Hypothalamus (tissue), 51 donors: ENCODE data around the gene KSR1.
A peak's percentile ranks its signal among the peaks of the same experiment; 100 is the strongest.
"Not testable (repeated sequence)": the region's sequence is repeated elsewhere in the genome, so short reads cannot be mapped to it uniquely, and the experiment has no call there.

Source experiments
- DNase-seq, 51 donors: peaks; one replicate each; lab custom pipeline; 2025; lab: John Stamatoyannopoulos, UW

KSR1 gene

GRCh38 chr17:27489045-27489715, 32.9 kb downstream of the KSR1 start:
- DNase-seq, result peak in 13 of 51 donors; percentile 11 to 44 (median 27)

- no peak for DNase-seq
Measured at GRCh38 chr17:27490391-27490790, 34.1 kb downstream of the KSR1 start.

GRCh38 chr17:27491713-27492190, 35.5 kb downstream of the KSR1 start:
- peak in 1 of 51 donors; percentile 19 for DNase-seq

GRCh38 chr17:27492470-27492869, 36.2 kb downstream of the KSR1 start:
- no peak for DNase-seq

GRCh38 chr17:27493088-27493487, 36.8 kb downstream of the KSR1 start:
- DNase-seq, result no peak

DNA sequence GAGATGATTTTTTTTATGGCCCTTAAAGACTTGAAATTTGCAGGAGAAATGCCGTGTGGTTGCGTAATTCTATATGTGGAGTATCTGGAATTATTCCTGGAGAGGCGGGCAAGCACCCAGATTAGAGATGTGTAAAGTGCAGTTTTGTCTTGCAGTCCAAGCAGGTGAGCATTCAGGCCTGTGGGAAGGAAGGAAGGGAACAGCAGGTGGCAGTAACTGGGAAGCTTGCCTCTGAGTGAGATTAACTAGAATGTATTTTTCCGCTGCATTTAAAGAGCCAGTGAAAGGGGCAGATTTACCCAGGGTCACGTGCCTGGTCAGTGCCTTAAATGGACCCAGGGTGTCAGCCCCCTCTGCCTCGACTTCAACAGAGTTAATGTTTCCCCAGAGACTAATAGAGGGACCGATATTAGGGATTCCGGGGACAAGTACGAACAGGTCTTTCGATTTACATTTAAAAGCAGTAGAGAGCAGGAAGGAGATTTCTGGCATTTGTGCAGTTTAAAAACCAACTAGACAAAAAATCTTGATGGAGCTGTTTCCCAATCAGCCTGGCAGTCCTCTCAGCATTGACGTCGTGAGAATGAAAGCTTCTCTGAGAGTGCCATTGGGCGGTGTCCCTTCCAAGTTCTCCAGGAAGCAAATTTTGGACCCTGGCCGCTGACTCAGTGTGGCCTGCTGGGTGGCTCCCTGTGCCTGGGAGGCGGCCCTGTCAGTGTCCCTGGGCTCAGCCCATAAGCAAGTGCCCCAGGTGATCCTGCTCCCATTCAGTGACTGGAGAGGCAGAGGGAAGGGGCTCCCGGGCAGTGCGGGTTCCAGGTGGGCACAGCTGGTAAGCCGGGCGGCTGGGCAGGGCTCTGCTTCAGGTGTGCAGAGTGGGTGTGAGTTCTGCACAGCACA, 38.2 kb downstream of the KSR1 start:
- peak in 29 of 51 donors; percentile 25 to 73 (median 42) for DNase-seq

DNA sequence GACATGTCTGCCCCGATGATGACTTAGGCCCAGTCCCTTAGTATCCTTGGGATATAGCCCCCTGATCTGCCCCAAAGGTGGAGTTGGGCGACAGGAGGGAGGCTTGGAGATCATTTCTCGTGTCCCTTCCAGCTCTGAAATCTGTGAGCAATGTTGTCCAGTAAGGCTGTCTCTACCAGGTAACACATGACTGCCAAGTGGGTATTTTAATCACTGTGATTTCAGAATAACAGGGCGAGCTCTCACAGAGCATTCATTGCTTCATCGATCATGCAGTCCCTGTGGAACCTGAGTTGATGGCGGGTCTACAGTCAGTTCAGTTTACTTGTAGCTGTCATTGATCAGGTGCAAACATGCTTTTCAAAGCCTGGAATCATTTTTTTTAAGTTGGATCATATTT, 39.2 kb downstream of the KSR1 start:
- DNase-seq, result no peak

DNA sequence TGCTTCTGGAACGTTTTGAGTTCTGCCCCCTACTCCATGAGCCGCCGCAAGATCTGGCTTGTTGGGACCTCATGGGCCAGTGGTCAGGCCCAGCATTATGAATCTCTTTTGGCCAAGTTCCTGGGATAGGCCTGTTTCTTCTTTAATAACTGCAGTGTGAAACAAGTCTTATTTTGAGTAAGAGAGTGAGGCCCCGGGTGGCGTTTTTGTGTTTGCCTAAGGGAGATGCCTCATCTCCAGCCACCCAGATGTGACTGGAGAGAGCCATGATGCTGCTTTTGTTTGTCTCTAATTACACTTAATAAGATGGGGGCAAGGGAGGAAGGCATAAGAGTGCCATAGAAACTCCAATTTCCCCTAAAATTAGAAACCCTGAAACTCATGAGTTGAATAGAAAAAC, 39.8 kb downstream of the KSR1 start:
- peak in 1 of 51 donors; percentile 14 for DNase-seq

- no peak for DNase-seq
Measured at GRCh38 chr17:27496437-27496943, 40.2 kb downstream of the KSR1 start.

- DNase-seq, result no peak
Measured at GRCh38 chr17:27496971-27497370, 40.7 kb downstream of the KSR1 start.

- no peak for DNase-seq
Measured at GRCh38 chr17:27497696-27498095, 41.4 kb downstream of the KSR1 start.

DNA sequence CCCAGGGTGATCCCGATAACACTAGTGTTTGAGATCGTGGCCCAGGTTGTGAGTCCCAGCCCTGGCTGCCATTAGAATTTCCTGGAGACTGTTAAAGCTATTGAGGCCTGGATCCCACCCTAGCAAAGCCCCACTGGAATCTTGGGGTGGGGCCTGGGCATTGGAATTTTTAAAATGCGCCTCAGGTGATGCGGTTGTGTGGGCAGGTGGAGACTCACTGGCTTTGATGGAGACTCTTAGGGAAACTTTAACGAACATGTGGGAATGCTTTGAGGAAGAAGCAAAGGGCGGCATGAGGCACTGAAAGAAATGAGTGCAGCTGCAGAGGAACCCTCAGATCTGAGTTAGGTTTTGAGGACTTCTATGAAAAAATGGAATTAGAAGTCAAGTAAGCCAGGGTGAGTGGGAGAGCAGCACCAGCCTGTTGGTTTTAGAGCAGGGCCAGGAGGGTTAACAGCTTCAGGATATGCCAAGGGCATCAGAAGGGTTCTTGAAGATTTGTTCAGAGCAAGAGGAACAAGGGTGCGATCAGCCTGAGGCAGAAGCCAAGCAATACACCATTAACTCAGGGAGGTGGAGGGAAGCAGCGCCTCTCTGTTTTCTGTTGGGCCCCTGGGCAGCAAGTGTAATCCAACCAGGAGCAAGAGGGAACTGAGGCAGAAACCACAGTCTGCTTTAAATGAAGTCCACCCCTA, 42.5 kb downstream of the KSR1 start:
- no peak for DNase-seq

DNA sequence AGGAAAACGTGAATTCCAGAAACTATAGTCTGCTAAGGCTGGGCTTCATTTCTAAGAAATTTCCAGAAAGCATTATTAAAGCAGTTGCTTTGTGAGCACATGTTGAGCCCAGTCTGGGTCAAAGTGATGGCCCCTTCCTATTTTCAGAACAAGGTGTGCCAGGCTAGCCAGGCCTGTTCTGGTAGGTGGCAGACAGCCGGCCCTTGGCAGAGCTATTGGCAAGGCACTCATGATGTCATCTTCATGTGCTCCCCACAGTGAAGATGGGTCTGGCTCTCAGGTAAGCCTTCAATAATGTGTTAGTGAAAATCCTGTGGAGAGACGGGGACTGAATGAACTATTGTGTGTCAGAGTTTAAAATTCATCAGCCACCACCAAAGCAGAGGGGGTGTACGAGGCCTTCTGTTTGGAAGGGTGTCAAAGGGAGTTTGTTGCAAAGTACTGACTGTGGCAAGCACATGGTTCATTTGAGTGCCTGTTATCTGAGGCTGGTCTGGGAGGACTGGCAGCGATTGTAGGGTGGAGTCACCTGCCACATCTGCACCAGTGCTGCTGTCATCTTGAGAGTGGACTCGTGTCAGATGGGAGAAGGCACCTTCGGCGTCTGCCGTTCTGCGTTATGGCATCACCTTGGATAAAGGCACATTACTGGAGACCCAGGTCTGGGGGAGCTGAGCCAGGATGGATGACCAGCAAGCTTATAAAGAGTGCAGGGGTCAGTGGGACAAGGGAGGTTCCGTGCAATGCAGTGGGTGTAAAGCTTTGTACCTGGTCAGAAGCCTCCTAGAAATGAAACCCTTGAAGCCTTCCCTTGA, 43.4 kb downstream of the KSR1 start:
- DNase-seq, result peak in 11 of 51 donors; percentile 23 to 47 (median 42)

GRCh38 chr17:27501338-27501737, 45.1 kb downstream of the KSR1 start:
- DNase-seq, result not testable (repeated sequence)

GRCh38 chr17:27502526-27503324, 46.5 kb downstream of the KSR1 start:
- DNase-seq, result peak in 26 of 51 donors; percentile 10 to 69 (median 40)

- no peak for DNase-seq
Measured at GRCh38 chr17:27503611-27504010, 47.4 kb downstream of the KSR1 start.

GRCh38 chr17:27504188-27504995, 48.1 kb downstream of the KSR1 start:
- peak in 2 of 51 donors; percentile 14 to 18 for DNase-seq
